HG03108 (cell line): ENCODE data around the gene SPECC1L.

ENCODE experiments used
- ATAC-seq: cut with Tn5 transposase; IDR thresholded peaks from one replicate; pipeline ENCODE4 v1.9.1; 2021; ENCODE audit warnings: moderate library complexity; ENCODE audit not compliant: unreplicated experiment

Gene SPECC1L

GRCh38 chr22:24393012-24393559 lies 122.5 kb downstream of the SPECC1L start:
- ATAC-seq, result no peak

GRCh38 chr22:24393848-24394247 lies 123.2 kb downstream of the SPECC1L start:
- no peak for ATAC-seq

GRCh38 chr22:24394254-24394653 lies 123.6 kb downstream of the SPECC1L start:
- no peak for ATAC-seq

GRCh38 chr22:24398409-24398808 lies 127.8 kb downstream of the SPECC1L start:
- no peak for ATAC-seq

- ATAC-seq, result no peak
Measured at GRCh38 chr22:24400034-24400725, 129.5 kb downstream of the SPECC1L start.

GRCh38 chr22:24400726-24401596 lies 130.3 kb downstream of the SPECC1L start:
- no peak for ATAC-seq

GRCh38 chr22:24401931-24402367 lies 131.3 kb downstream of the SPECC1L start:
- no peak for ATAC-seq

GRCh38 chr22:24402460-24403192 lies 132.0 kb downstream of the SPECC1L start:
- peak; percentile 33 for ATAC-seq

- ATAC-seq, result no peak
Measured at GRCh38 chr22:24403346-24403745, 132.7 kb downstream of the SPECC1L start.

- ATAC-seq, result no peak
Measured at GRCh38 chr22:24404561-24405275, 134.1 kb downstream of the SPECC1L start.

- ATAC-seq, result no peak
Measured at GRCh38 chr22:24405631-24406321, 135.1 kb downstream of the SPECC1L start.

- no peak for ATAC-seq
Measured at GRCh38 chr22:24406322-24407277, 136.0 kb downstream of the SPECC1L start.

- ATAC-seq, result no peak
Measured at GRCh38 chr22:24407278-24407665, 136.6 kb downstream of the SPECC1L start.

- no peak for ATAC-seq
Measured at GRCh38 chr22:24407884-24408283, 137.3 kb downstream of the SPECC1L start.

- ATAC-seq, result no peak
Measured at GRCh38 chr22:24408630-24409029, 138.0 kb downstream of the SPECC1L start.

GRCh38 chr22:24409707-24410106 lies 139.1 kb downstream of the SPECC1L start:
- ATAC-seq, result no peak

GRCh38 chr22:24410110-24410856 lies 139.7 kb downstream of the SPECC1L start:
- no peak for ATAC-seq
